Esophagus squamous epithelium (tissue), 4 donors: Measurements from ENCODE around the gene HCFC2.

ENCODE experiments used
- CTCF ChIP-seq, 6 experiments: fragments of 450-650 bp in 4 of 6; fragments of 200-600 bp in 2 of 6; sonication (generic) in 2 of 6; IDR thresholded peaks; one replicate each; pipeline ENCODE4 v1.5.1; 2016 to 2019; ENCODE audit warnings: antibody characterized with exemption in 6 of 6, mild to moderate bottlenecking in 4 of 6, moderate library complexity in 4 of 6
- POLR2A ChIP-seq, 4 donors: fragments of 450-650 bp; IDR thresholded peaks; one replicate each; pipeline ENCODE4 v1.6.1; 2017; ENCODE audit warnings: antibody characterized with exemption in 4 of 4, mild to moderate bottlenecking in 4 of 4, moderate library complexity in 3 of 4

GRCh38 chr12:104137001-104137901 is 72.9 kb downstream of the HCFC2 start:
- no peak for TF ChIP-seq POLR2A (IDR thresholded peaks at IDR 0.05)
- TF ChIP-seq CTCF (IDR thresholded peaks at IDR 0.05) = no peak
